PC-9 (cell line): ENCODE measurements around the gene APPL1.

Source experiments
- CTCF ChIP-seq: fragments of 200-600 bp; sonication (generic); conservative IDR thresholded peaks from 2 replicates; pipeline ENCODE4 v1.6.1; 2017; ENCODE audit warnings: mixed run types, antibody characterized with exemption, mild to moderate bottlenecking, moderate library complexity
- EZH2 ChIP-seq: fragments of 200-600 bp; sonication (generic); IDR thresholded peaks from 2 replicates; pipeline ENCODE4 v1.8.0; 2017; ENCODE audit warnings: antibody characterized with exemption, low read depth

GRCh38 chr3:57244946-57245345 is 17.4 kb downstream of the APPL1 start:
- TF ChIP-seq EZH2 (no peak), CTCF (no peak)
